ENCODE measurements around the gene AIF1.

The AIF1 gene

GRCh38 chr6:31642798-31643570 is 27.9 kb downstream of the AIF1 start:
- no peak for DNase-seq (ENCODE audit: low read depth)

DNA sequence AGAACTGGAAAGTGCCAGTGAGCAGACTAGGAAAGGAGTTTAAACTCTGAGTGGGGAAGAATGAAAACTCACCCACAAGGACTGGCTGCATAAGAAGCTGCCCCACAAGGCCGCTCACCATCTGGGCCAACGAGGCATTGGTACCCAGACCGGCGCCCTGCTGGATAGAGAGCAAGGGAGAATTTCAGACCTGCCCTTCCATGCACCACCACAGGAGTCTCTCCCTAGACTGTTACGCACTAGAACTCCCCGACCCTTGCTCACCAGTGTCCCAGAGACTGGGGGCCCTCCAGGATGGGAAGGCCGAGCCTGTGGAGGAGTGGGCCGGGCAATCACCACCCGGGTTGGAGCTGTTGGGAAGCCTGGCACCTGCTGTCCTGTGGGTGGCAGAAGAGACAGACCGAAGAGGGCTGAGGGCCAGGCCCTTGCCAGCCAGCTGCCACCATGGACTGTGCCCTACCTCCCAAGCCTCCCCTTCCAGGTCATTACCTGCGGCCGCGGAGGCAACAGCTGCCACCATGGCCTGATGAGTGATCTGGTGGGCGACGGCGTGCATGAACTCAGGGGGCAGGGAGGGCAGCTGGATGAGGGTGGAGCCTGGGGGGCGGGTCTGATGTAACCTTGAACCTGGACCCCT is 28.9 kb downstream of the AIF1 start:
- DNase-seq (ENCODE audit: low read depth): no peak

- no peak for DNase-seq (ENCODE audit: low read depth)
These were observed 30.3 kb downstream of the AIF1 start for GRCh38 chr6:31645325-31645724.

DNA sequence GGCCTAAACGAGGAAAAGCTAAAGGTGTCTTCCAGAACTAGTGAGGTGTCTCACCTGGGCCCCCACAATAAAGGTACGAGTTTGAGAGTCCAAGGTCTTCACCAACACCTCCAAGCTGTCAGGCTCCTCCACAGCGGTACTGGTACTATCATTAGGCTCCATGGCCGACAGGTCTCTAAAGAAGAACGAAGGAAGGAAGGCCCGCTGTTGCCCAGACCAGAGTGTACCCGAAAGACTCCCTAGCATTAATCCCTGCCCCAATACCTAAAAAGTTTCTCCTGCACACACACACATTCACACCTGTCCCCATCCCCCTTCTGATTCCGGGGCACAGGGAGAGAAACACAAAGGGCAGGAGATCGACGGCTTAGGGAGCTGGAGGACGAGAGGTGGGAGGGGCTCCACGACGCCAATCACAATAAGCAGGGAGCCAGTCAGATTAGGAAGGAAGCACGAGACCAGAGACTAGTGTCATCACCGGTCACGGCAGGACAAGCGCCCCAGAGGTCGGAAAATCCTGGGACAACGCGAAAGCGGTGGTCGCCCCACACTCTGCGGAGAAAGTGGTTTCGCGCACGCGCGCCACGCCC is 36.7 kb downstream of the AIF1 start:
- DNase-seq (ENCODE audit: low read depth): no peak

DNA sequence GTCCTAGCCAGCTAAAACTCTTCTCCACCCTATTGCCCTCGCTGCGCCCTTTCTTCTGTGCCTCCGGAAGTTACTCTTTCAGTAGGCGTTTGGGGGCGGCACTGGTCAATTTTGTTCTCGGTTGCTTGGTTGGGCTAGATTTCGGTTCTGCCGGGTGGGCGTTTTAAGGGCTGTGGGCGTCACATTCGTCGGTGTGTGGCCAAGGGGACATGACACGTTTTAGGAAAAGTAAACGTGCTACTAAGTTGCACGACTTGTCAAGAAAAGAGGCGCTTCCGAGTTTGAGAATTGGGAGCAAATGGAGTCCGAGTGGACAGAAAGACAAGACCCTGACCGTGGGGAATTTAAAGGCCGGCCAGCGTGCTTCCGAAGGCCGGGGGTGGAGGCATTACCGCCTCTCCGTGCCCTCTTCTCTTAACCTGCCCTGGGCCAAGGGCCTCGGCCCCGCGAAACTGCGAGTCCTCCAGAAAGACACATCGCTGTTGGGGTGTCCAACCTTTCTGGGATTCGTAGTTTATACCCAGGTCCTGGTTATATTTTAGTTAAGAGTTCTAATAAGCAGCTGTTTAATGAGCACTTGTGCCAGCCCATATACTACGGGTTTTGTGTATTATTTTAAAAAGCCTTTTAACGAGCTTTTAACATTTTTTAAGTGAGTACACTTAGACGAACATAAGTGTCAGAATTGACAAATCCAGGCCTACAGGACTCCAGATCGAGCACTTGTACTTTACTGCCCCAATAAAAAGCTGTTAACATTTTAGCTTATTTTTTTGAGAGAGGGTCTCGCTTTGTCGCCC is 38.1 kb downstream of the AIF1 start:
- peak; percentile 76 for DNase-seq (ENCODE audit: low read depth)

GRCh38 chr6:31654574-31655348 is 39.7 kb downstream of the AIF1 start:
- DNase-seq (ENCODE audit: low read depth): no peak

GRCh38 chr6:31655349-31656237 is 40.6 kb downstream of the AIF1 start, which contains the start of gene APOM:
Gene APOM (plus strand): TSS chr6:31655894. CDS start chr6:31655967, 73 bp downstream.
- DNase-seq (ENCODE audit: low read depth): no peak

GRCh38 chr6:31657406-31658157 is 42.5 kb downstream of the AIF1 start:
- DNase-seq (ENCODE audit: low read depth): no peak

GRCh38 chr6:31658158-31658688 is 43.2 kb downstream of the AIF1 start:
- DNase-seq (ENCODE audit: low read depth): no peak

GRCh38 chr6:31658983-31659648 is 44.1 kb downstream of the AIF1 start:
- DNase-seq (ENCODE audit: low read depth): no peak

DNA sequence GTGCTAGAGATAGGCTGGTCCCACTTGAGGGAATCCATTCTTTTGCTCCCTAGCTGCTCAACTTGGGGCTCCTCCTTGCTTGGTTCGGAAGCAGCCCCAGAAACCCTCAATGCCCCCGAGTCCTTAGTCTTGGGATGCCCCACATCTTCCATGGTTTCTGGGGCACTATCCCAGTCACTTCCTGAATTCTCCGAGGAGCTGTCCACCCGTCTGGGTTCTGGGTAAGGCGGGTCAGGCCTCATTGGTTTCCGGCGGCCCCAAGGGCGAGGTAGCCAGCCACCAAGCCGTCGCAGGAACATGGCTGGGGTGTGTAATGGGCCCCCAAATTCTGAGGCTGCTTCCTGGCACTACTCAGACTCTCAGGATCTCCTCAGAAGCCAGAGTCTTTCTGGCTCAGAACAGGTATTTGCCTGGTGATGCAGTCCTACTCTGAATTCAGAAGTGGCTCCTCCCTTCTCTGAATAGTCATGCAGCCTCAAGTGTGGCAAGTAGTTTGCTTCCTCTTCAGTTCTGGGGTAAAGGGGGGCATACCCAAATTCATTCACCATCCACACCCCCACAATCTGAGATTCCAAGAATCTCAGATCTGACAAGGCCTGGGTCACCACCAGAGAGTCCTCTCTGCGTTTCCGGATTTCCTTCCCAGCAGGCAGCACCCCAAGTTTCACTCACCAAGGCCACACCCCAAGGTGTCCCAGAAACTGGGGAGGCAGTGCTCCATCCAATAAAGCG is 44.8 kb downstream of the AIF1 start:
- DNase-seq (ENCODE audit: low read depth): no peak

- peak; percentile 60 for DNase-seq (ENCODE audit: low read depth)
These were observed 45.6 kb downstream of the AIF1 start, which contains the start of gene C6orf47 for GRCh38 chr6:31660381-31661261. Gene C6orf47 (minus strand): TSS chr6:31660778. CDS start chr6:31659947, 831 bp downstream.

GRCh38 chr6:31661262-31662123 is 46.5 kb downstream of the AIF1 start:
- no peak for DNase-seq (ENCODE audit: low read depth)

DNA sequence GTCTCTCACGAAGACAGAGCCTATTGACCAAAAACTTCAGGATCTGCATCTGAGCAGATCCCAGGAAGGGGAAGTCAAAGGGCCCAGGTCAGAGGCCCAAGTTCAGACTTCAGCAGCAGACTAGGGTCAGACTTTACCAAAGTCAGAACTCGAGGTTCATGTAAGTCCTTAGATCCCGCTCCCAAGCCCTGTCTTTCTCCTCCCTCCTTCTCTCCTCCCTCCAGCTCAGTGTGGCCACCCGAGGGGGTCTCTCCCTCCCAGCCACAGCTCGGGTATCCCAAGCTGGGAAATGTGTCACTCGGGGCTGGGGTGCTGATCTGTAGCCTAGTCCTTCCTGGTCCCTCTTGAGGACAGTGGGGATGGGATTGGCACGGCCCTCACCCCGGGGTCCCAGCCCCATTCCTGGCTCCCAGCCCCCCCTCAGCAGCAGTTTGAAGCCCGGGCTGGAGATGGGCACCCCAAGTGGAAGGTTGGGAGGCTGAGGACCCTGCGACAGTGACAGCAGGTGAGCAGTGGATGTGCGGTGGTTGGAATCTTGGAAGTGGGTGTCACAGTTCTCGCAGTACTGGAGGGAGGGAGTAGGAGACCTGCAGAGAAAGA is 47.2 kb downstream of the AIF1 start:
- DNase-seq (ENCODE audit: low read depth): no peak

GRCh38 chr6:31663126-31663960 is 48.3 kb downstream of the AIF1 start:
- DNase-seq (ENCODE audit: low read depth): no peak

All from T follicular helper cell (primary cell).